Upper lobe of right lung (tissue), 1 donor: ENCODE data around the gene APOBEC3G. TPM values are rescaled to one million over a fixed set of nuclear protein-coding genes. Genes with fewer than 3 reads are reported as not detected.
A peak's percentile ranks its signal among the peaks of the same experiment; 100 is the strongest.
"Not testable (repeated sequence)": the region's sequence is repeated elsewhere in the genome, so short reads cannot be mapped to it uniquely, and the experiment has no call there.

ENCODE experiments used
- ATAC-seq: fragments of 200-7000 bp; cut with Tn5 transposase; one replicate; pipeline ENCODE4 v1.9.1; 2020; ENCODE audit warnings: mild to moderate bottlenecking, moderate library complexity
- DNase-seq: peaks from one replicate; pipeline ENCODE4 v3.0.0-alpha.2; 2020
- H3K27ac ChIP-seq: fragments of 200-600 bp; one replicate; pipeline ENCODE4 v1.8.0; 2022
- H3K27me3 ChIP-seq: fragments of 200-600 bp; one replicate; pipeline ENCODE4 v1.8.0; 2022; ENCODE audit warnings: mild to moderate bottlenecking
- H3K36me3 ChIP-seq: fragments of 200-600 bp; one replicate; pipeline ENCODE4 v1.8.0; 2022
- H3K4me1 ChIP-seq: fragments of 200-600 bp; one replicate; pipeline ENCODE4 v1.8.0; 2022
- H3K4me3 ChIP-seq: fragments of 200-600 bp; one replicate; pipeline ENCODE4 v1.8.0; 2022; ENCODE audit warnings: mild to moderate bottlenecking
- H3K9me3 ChIP-seq: fragments of 200-600 bp; one replicate; pipeline ENCODE4 v1.8.0; 2022
- CTCF ChIP-seq: fragments of 200-600 bp; IDR thresholded peaks from one replicate; pipeline ENCODE4 v1.8.0; 2022; ENCODE audit warnings: antibody characterized with exemption
- intact Hi-C: fragments of 100-400 bp; cut with DNase I; formaldehyde crosslinking; loops from one replicate; pipeline ENCODE4 v1.11.0; 2022
- total RNA-seq: library from RNA; stranded (reverse); fragmentation: NEBNext Ultra II Directional; extraction: Animal tissue kit (Norgen Biotek cat#: 25700); gene quantifications from one replicate; pipeline ENCODE4 v1.2.1, GENCODE V29; 2021
- donor health status: DM: no; HTN: yes; CAD: no; lungs with severe emphysema.

The APOBEC3G gene
- total RNA-seq, 1 donor from 2014 or later: 16.1 TPM

- no peak for DNase-seq
- no peak for TF ChIP-seq CTCF
- intact Hi-C loops: no loop called here
Observed at GRCh38 chr22:39073981-39074380, 3.1 kb upstream of the APOBEC3G start.

GRCh38 chr22:39076155-39077025 is 685 bp upstream of the APOBEC3G start:
- Histone ChIP-seq H3K4me1 (peaks cover 11% of the 10 kb centered on the region), H3K4me3 (peak overlapping the region; percentile 58), H3K27ac (peak overlapping the region; percentile 24)
- intact Hi-C loops, H3K9me3 ChIP-seq, DNase-seq, H3K27me3 ChIP-seq, H3K36me3 ChIP-seq, ATAC-seq: not testable (repeated sequence)

More at GRCh38 chr22:39073981-39074380, 3.1 kb upstream of the APOBEC3G start:
- H3K36me3 ChIP-seq: no peaks in the 10 kb centered on the region
- no peaks in the 10 kb centered on the region for H3K9me3 ChIP-seq
- no peak overlapping the region for H3K4me3 ChIP-seq
- no peaks in the 10 kb centered on the region for H3K27me3 ChIP-seq
- H3K27ac ChIP-seq: no peak overlapping the region
- H3K4me1 ChIP-seq: peaks cover 11% of the 10 kb centered on the region
- ATAC-seq: no peak

- DNase-seq, H3K9me3 ChIP-seq, ATAC-seq, H3K27me3 ChIP-seq, H3K36me3 ChIP-seq, intact Hi-C loops: not testable (repeated sequence)
- Histone ChIP-seq H3K27ac (peak overlapping the region; percentile 80), H3K4me1 (peaks cover 11% of the 10 kb centered on the region), H3K4me3 (peak overlapping the region; percentile 58)
Observed at GRCh38 chr22:39077912-39078311, 837 bp downstream of the APOBEC3G start.

GRCh38 chr22:39078329-39078728 is 1.3 kb downstream of the APOBEC3G start:
- H3K36me3 ChIP-seq: no peaks in the 10 kb centered on the region
- peak overlapping the region; percentile 58 for H3K4me3 ChIP-seq
- DNase-seq (no peak), ATAC-seq (no peak)
- H3K9me3 ChIP-seq: no peaks in the 10 kb centered on the region
- TF ChIP-seq CTCF: no peak
- intact Hi-C loops: no loop called here
- H3K4me1 ChIP-seq: peaks cover 11% of the 10 kb centered on the region
- peak overlapping the region; percentile 80 for H3K27ac ChIP-seq
- no peaks in the 10 kb centered on the region for H3K27me3 ChIP-seq

GRCh38 chr22:39079054-39079637 is 2.1 kb downstream of the APOBEC3G start:
- H3K4me3 ChIP-seq, H3K9me3 ChIP-seq, H3K36me3 ChIP-seq, H3K27ac ChIP-seq, intact Hi-C loops, H3K27me3 ChIP-seq, ATAC-seq, DNase-seq: not testable (repeated sequence)
- peaks cover 11% of the 10 kb centered on the region for H3K4me1 ChIP-seq

- no peaks in the 10 kb centered on the region for H3K9me3 ChIP-seq
- no peak for DNase-seq
Observed at GRCh38 chr22:39080052-39080762, 3.1 kb downstream of the APOBEC3G start.

More at GRCh38 chr22:39080052-39080762, 3.1 kb downstream of the APOBEC3G start:
- no peak for ATAC-seq
- peaks cover 11% of the 10 kb centered on the region for H3K4me1 ChIP-seq
- no peaks in the 10 kb centered on the region for H3K27me3 ChIP-seq
- intact Hi-C loops: no loop called here
- no peak overlapping the region for H3K27ac ChIP-seq
- H3K4me3 ChIP-seq: no peak overlapping the region
- no peaks in the 10 kb centered on the region for H3K36me3 ChIP-seq
- TF ChIP-seq CTCF: no peak
